ENCODE measurements around the gene TBC1D4. TPM values are rescaled to one million over a fixed set of nuclear protein-coding genes. Genes with fewer than 3 reads are reported as not detected.

TBC1D4 gene
- total and polyA plus RNA-seq, 2 donors (not counting 1 experiment from before 2014, with no cell fraction given), result 10.3 to 15.4 TPM

DNA sequence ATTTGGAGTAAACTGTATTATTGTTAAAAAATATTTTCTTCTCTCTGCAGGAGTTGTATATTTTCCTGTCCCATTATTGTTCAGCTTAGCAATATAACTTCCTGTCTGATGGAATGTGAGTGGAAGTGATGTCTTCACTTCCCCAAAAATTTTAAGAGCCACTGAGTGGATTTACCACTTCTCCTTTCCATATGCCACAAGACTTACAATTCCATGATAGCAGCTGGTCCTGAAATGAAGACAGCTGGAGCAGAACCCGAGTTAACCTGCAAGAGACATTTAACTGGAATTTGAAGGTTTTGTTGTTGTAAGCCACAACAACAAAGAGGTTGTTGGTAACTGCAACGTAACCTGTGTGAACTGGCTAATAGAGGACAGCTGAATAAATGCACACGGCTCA is 23.4 kb upstream of the TBC1D4 start:
- no peak overlapping the region for H3K27ac ChIP-seq (ENCODE audit: insufficient read depth, low read length)
- H3K27me3 ChIP-seq (ENCODE audit: control insufficient read depth, insufficient read depth, low read length), result no peaks in the 10 kb centered on the region
- no peaks in the 10 kb centered on the region for H3K36me3 ChIP-seq (ENCODE audit: control insufficient read depth, insufficient read depth, low read length)
- no peaks in the 10 kb centered on the region for H4K20me1 ChIP-seq (ENCODE audit: control insufficient read depth, extremely low read depth, insufficient read depth, low read length)
- H3K4me1 ChIP-seq (ENCODE audit: control insufficient read depth, extremely low read depth, insufficient read depth, low read length), result no peaks in the 10 kb centered on the region
- no peak overlapping the region for H2AFZ ChIP-seq (ENCODE audit: low read length)
- no peak overlapping the region for H3K9ac ChIP-seq (ENCODE audit: insufficient read depth, low read length)
- H3K4me2 ChIP-seq (ENCODE audit: extremely low read depth, insufficient read depth, low read length), result no peak overlapping the region
- H3K4me3 ChIP-seq (replicated peaks in 1 of 4; ENCODE audit: control extremely low read depth in 1 of 4, insufficient read depth in 1 of 4, low read depth in 3 of 4, low read length in 4 of 4), result no peak overlapping the region
- DNase-seq (ENCODE audit: low read depth in 2 of 2), result no peak
- TF ChIP-seq, protein P1, sequence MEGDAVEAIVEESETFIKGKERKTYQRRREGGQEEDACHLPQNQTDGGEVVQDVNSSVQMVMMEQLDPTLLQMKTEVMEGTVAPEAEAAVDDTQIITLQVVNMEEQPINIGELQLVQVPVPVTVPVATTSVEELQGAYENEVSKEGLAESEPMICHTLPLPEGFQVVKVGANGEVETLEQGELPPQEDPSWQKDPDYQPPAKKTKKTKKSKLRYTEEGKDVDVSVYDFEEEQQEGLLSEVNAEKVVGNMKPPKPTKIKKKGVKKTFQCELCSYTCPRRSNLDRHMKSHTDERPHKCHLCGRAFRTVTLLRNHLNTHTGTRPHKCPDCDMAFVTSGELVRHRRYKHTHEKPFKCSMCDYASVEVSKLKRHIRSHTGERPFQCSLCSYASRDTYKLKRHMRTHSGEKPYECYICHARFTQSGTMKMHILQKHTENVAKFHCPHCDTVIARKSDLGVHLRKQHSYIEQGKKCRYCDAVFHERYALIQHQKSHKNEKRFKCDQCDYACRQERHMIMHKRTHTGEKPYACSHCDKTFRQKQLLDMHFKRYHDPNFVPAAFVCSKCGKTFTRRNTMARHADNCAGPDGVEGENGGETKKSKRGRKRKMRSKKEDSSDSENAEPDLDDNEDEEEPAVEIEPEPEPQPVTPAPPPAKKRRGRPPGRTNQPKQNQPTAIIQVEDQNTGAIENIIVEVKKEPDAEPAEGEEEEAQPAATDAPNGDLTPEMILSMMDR (conservative IDR thresholded peaks at IDR 0.05 in 1 of 2, IDR thresholded peaks at IDR 0.05 in 1 of 2; ENCODE audit: low read depth in 1 of 2, low read length in 2 of 2), result no peak
- TF ChIP-seq EZH2 (IDR thresholded peaks at IDR 0.05; ENCODE audit: low read length, missing control alignments), result no peak
- no peaks in the 10 kb centered on the region for H3K9me3 ChIP-seq (ENCODE audit: control insufficient read depth, insufficient read depth, low read depth, low read length)
- H3K79me2 ChIP-seq (ENCODE audit: control insufficient read depth, insufficient read depth, low read length), result no peaks in the 10 kb centered on the region

- Histone ChIP-seq H4K20me1 (ENCODE audit: control insufficient read depth, extremely low read depth, insufficient read depth, low read length) (no peaks in the 10 kb centered on the region), H3K4me3 (replicated peaks in 1 of 4; ENCODE audit: control extremely low read depth in 1 of 4, insufficient read depth in 1 of 4, low read depth in 3 of 4, low read length in 4 of 4) (no peak overlapping the region), H3K9ac (ENCODE audit: insufficient read depth, low read length) (no peak overlapping the region), H3K4me2 (ENCODE audit: extremely low read depth, insufficient read depth, low read length) (peak overlapping the region; percentile 11), H3K36me3 (ENCODE audit: control insufficient read depth, insufficient read depth, low read length) (no peaks in the 10 kb centered on the region), H3K27ac (ENCODE audit: insufficient read depth, low read length) (no peak overlapping the region), H2AFZ (ENCODE audit: low read length) (no peak overlapping the region), H3K79me2 (ENCODE audit: control insufficient read depth, insufficient read depth, low read length) (no peaks in the 10 kb centered on the region), H3K9me3 (ENCODE audit: control insufficient read depth, insufficient read depth, low read depth, low read length) (no peaks in the 10 kb centered on the region), H3K27me3 (ENCODE audit: control insufficient read depth, insufficient read depth, low read length) (no peaks in the 10 kb centered on the region), H3K4me1 (ENCODE audit: control insufficient read depth, extremely low read depth, insufficient read depth, low read length) (no peaks in the 10 kb centered on the region)
- TF ChIP-seq, protein P1 (conservative IDR thresholded peaks at IDR 0.05 in 1 of 2, IDR thresholded peaks at IDR 0.05 in 1 of 2; ENCODE audit: low read depth in 1 of 2, low read length in 2 of 2), result no peak
- no peak for TF ChIP-seq EZH2 (IDR thresholded peaks at IDR 0.05; ENCODE audit: low read length, missing control alignments)
- peak; percentile 49 to 96 for DNase-seq (ENCODE audit: low read depth in 2 of 2)
Measured at GRCh38 chr13:75495938-75496337, 14.0 kb upstream of the TBC1D4 start.

DNA sequence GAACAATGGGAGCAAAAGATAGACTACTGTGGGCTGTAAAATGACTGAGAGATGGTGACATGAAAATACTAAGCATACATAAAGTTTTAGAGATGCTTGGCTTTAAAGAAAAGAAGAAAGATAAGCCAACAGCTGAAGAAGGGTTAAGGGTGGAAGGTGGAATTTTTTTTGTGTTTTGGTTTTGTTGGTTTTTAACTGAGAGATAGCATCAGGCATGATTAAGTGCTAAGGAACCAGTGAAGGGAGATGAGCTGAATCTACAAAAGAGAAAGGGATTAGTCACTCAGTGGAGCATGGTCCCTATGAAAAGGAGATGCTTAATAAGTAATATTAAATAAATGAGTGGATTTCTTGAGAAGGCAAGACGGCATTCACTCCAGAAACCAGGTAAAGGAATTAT is 12.5 kb upstream of the TBC1D4 start:
- Histone ChIP-seq H2AFZ (ENCODE audit: low read length) (no peak overlapping the region), H3K9me3 (ENCODE audit: control insufficient read depth, insufficient read depth, low read depth, low read length) (no peaks in the 10 kb centered on the region), H3K79me2 (ENCODE audit: control insufficient read depth, insufficient read depth, low read length) (no peaks in the 10 kb centered on the region), H3K27me3 (ENCODE audit: control insufficient read depth, insufficient read depth, low read length) (no peaks in the 10 kb centered on the region), H4K20me1 (ENCODE audit: control insufficient read depth, extremely low read depth, insufficient read depth, low read length) (no peaks in the 10 kb centered on the region), H3K36me3 (ENCODE audit: control insufficient read depth, insufficient read depth, low read length) (no peaks in the 10 kb centered on the region), H3K27ac (ENCODE audit: insufficient read depth, low read length) (no peak overlapping the region), H3K4me2 (ENCODE audit: extremely low read depth, insufficient read depth, low read length) (no peak overlapping the region), H3K4me1 (ENCODE audit: control insufficient read depth, extremely low read depth, insufficient read depth, low read length) (no peaks in the 10 kb centered on the region), H3K9ac (ENCODE audit: insufficient read depth, low read length) (no peak overlapping the region), H3K4me3 (replicated peaks in 1 of 4; ENCODE audit: control extremely low read depth in 1 of 4, insufficient read depth in 1 of 4, low read depth in 3 of 4, low read length in 4 of 4) (no peak overlapping the region)
- TF ChIP-seq, protein P1 (conservative IDR thresholded peaks at IDR 0.05 in 1 of 2, IDR thresholded peaks at IDR 0.05 in 1 of 2; ENCODE audit: low read depth in 1 of 2, low read length in 2 of 2), result no peak
- TF ChIP-seq EZH2 (IDR thresholded peaks at IDR 0.05; ENCODE audit: low read length, missing control alignments), result no peak
- DNase-seq (ENCODE audit: low read depth in 2 of 2), result peak in 1 of 2 donors; percentile 71

Measured in fibroblast of lung (primary cell).